Mesenchymal stem cell (in vitro differentiated cells and primary cell): ENCODE results near the gene ATF2.

ENCODE experiments used
- DNase-seq: peaks from one replicate; pipeline ENCODE4 v3.0.0-alpha.2; 2013
- H2AFZ ChIP-seq: one replicate; pipeline ENCODE4 v1.6.1; 2013; ENCODE audit warnings: low read depth, mild to moderate bottlenecking, control low read depth, inconsistent platforms, low read length, moderate library complexity
- H2AK5ac ChIP-seq: 2 replicates; pipeline ENCODE4 v1.6.1; 2013; ENCODE audit warnings: low read length, moderate library complexity, mild to moderate bottlenecking, inconsistent platforms; ENCODE audit not compliant: severe bottlenecking
- H2BK120ac ChIP-seq: one replicate; pipeline ENCODE4 v1.6.1; 2013; ENCODE audit warnings: low read depth, mild to moderate bottlenecking, inconsistent platforms, low read length, moderate library complexity
- H2BK12ac ChIP-seq, 2 experiments: one replicate each; pipeline ENCODE4 v1.6.1; 2013; ENCODE audit warnings: inconsistent platforms in 2 of 2, low read length in 2 of 2, mild to moderate bottlenecking in 2 of 2, moderate library complexity in 2 of 2, control low read depth in 1 of 2
- H2BK15ac ChIP-seq: one replicate; pipeline ENCODE4 v1.6.1; 2013; ENCODE audit warnings: mild to moderate bottlenecking, low read depth, inconsistent platforms; ENCODE audit not compliant: poor library complexity, severe bottlenecking
- H2BK5ac ChIP-seq: 2 replicates; pipeline ENCODE4 v1.6.1; 2013; ENCODE audit warnings: low read depth, mild to moderate bottlenecking, low read length, control low read depth, inconsistent platforms; ENCODE audit not compliant: poor library complexity, severe bottlenecking
- H3K14ac ChIP-seq, 2 experiments: one replicate each; pipeline ENCODE4 v1.6.1; 2013; ENCODE audit warnings: inconsistent platforms in 2 of 2, low read length in 2 of 2, control low read depth in 1 of 2, mild to moderate bottlenecking in 1 of 2, moderate library complexity in 1 of 2
- H3K18ac ChIP-seq, 2 experiments: one replicate each; pipeline ENCODE4 v1.6.1; 2013; ENCODE audit warnings: inconsistent platforms in 2 of 2, low read length in 2 of 2, control low read depth in 1 of 2, low read depth in 1 of 2, mild to moderate bottlenecking in 1 of 2
- H3K23ac ChIP-seq, 2 experiments: one replicate each; pipeline ENCODE4 v1.6.1; 2013; ENCODE audit warnings: inconsistent platforms in 2 of 2, low read length in 2 of 2, mild to moderate bottlenecking in 2 of 2, moderate library complexity in 2 of 2, control low read depth in 1 of 2
- H3K27ac ChIP-seq: 2 replicates; pipeline ENCODE4 v1.5.1; 2013; ENCODE audit warnings: mild to moderate bottlenecking, moderate library complexity, low read length, control low read depth, inconsistent platforms; ENCODE audit not compliant: poor library complexity, severe bottlenecking
- H3K27me3 ChIP-seq, 2 experiments: 2 replicates each; pipeline versions ENCODE4 v1.6.1 to v1.7.0; 2013; ENCODE audit warnings: low read length in 2 of 2, mild to moderate bottlenecking in 2 of 2, moderate library complexity in 2 of 2, control low read depth in 1 of 2, inconsistent platforms in 1 of 2; ENCODE audit not compliant: control insufficient read depth in 1 of 2, insufficient read depth in 1 of 2
- H3K36me3 ChIP-seq, 2 experiments: 2 replicates each; pipeline versions ENCODE4 v1.6.1 to v1.7.0; 2013; ENCODE audit warnings: low read length in 2 of 2, control low read depth in 1 of 2, inconsistent platforms in 1 of 2, low read depth in 1 of 2, mild to moderate bottlenecking in 1 of 2; ENCODE audit not compliant: insufficient read depth in 2 of 2, control insufficient read depth in 1 of 2
- H3K4ac ChIP-seq, 2 experiments: one replicate each; pipeline ENCODE4 v1.6.1; 2013; ENCODE audit warnings: inconsistent platforms in 2 of 2, low read length in 2 of 2, mild to moderate bottlenecking in 2 of 2, moderate library complexity in 2 of 2, control low read depth in 1 of 2, low read depth in 1 of 2
- H3K4me1 ChIP-seq: 2 replicates; pipeline ENCODE4 v1.6.1; 2013; ENCODE audit warnings: low read depth, low read length, control low read depth; ENCODE audit not compliant: control insufficient read depth, insufficient read depth
- H3K4me2 ChIP-seq: 2 replicates; pipeline ENCODE4 v1.6.1; 2013; ENCODE audit warnings: low read length, mild to moderate bottlenecking, inconsistent platforms; ENCODE audit not compliant: poor library complexity, severe bottlenecking
- H3K4me3 ChIP-seq, 2 experiments: 2 replicates each; pipeline versions ENCODE4 v1.5.1 to v1.7.0; 2013; ENCODE audit warnings: low read length in 2 of 2, mild to moderate bottlenecking in 2 of 2, control low read depth in 1 of 2, low read depth in 1 of 2; ENCODE audit not compliant: insufficient read depth in 1 of 2
- H3K79me1 ChIP-seq: replicated peaks from 2 replicates; pipeline ENCODE4 v1.6.1; 2013; ENCODE audit warnings: mild to moderate bottlenecking, control low read depth, low read length, inconsistent platforms; ENCODE audit not compliant: poor library complexity, severe bottlenecking
- H3K9ac ChIP-seq: 2 replicates; pipeline ENCODE4 v1.7.0; 2013; ENCODE audit warnings: mild to moderate bottlenecking, low read length, moderate library complexity
- H3K9me3 ChIP-seq: 2 replicates; pipeline ENCODE4 v1.7.0; 2013; ENCODE audit warnings: mild to moderate bottlenecking, low read length; ENCODE audit not compliant: control insufficient read depth
- H4K8ac ChIP-seq: one replicate; pipeline ENCODE4 v1.6.1; 2013; ENCODE audit warnings: inconsistent platforms, mild to moderate bottlenecking, low read length, moderate library complexity
- H4K91ac ChIP-seq: one replicate; pipeline ENCODE4 v1.6.1; 2013; ENCODE audit warnings: mild to moderate bottlenecking, low read length, inconsistent platforms
- WGBS: methylation state at CpG from one replicate; pipeline ENCODE4 v1.1.7; 2013; ENCODE audit warnings: mixed read lengths; 5-methylcytosine and 5-hydroxymethylcytosine counted together

The ATF2 gene

GRCh38 chr2:175030380-175031271 is 137.4 kb downstream of the ATF2 start:
- H3K23ac ChIP-seq, result no peak overlapping the region
- H3K36me3 ChIP-seq, result no peaks in the 10 kb centered on the region
- no peaks in the 10 kb centered on the region for H3K27me3 ChIP-seq
- no peak overlapping the region for H2AK5ac ChIP-seq
- peak overlapping the region in 1 of 2 experiments; percentile 47 for H2BK12ac ChIP-seq
- no peak overlapping the region for H3K4me2 ChIP-seq
- 28% methylated on average over 5 of the region's 5 CpGs for WGBS
- no peak overlapping the region for H2BK15ac ChIP-seq
- no peak overlapping the region for H2AFZ ChIP-seq
- H4K91ac ChIP-seq, result no peak overlapping the region
- no peaks in the 10 kb centered on the region for H3K9me3 ChIP-seq
- H4K8ac ChIP-seq, result peak overlapping the region; percentile 15
- H3K4ac ChIP-seq, result peak overlapping the region in 1 of 2 experiments; percentile 61
- peak overlapping the region; percentile 35 to 90 for H3K18ac ChIP-seq
- no peak overlapping the region for H2BK120ac ChIP-seq
- no peaks in the 10 kb centered on the region for H3K4me1 ChIP-seq
- no peak overlapping the region for H3K27ac ChIP-seq
- H2BK5ac ChIP-seq, result no peak overlapping the region
- DNase-seq, result peak; percentile 84
- no peak overlapping the region for H3K4me3 ChIP-seq
- no peak overlapping the region for H3K14ac ChIP-seq
- H3K9ac ChIP-seq, result no peak overlapping the region
- H3K79me1 ChIP-seq, result no peaks in the 10 kb centered on the region

DNA sequence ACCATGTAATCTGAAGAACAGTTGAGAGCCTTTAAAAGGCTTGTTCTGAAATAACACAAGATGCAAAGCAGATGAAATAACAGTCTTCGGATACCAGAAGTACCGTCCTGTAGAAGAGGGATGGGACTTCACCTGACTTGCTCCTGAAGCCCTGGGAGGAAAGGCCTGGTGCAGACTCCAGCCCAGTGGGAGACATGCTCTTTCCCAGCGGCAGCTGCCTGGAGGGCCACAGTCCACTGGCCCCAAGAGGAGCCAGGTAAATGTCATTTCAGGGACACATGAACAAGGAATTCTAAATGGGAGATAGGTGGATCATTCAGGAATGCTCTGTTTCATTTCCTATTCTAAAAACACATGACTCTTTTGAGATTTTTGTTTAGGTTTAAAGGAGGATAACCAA is 140.2 kb downstream of the ATF2 start:
- Histone ChIP-seq H2AK5ac (no peak overlapping the region), H3K4me3 (no peak overlapping the region), H2BK120ac (no peak overlapping the region), H3K14ac (no peak overlapping the region), H3K4me1 (no peaks in the 10 kb centered on the region), H2BK5ac (no peak overlapping the region), H2BK15ac (no peak overlapping the region), H2BK12ac (peak overlapping the region; percentile 46 to 62), H3K4ac (peak overlapping the region in 1 of 2 experiments; percentile 28), H3K36me3 (no peaks in the 10 kb centered on the region), H4K8ac (peak overlapping the region; percentile 45), H3K4me2 (no peak overlapping the region), H3K9ac (no peak overlapping the region), H2AFZ (no peak overlapping the region), H3K27me3 (no peaks in the 10 kb centered on the region), H4K91ac (peak overlapping the region; percentile 93), H3K27ac (no peak overlapping the region), H3K18ac (peak overlapping the region; percentile 75 to 86), H3K9me3 (no peaks in the 10 kb centered on the region), H3K79me1 (no peaks in the 10 kb centered on the region), H3K23ac (no peak overlapping the region)
- no peak for DNase-seq
- WGBS, result 90% methylated on average over 3 of the region's 3 CpGs

DNA sequence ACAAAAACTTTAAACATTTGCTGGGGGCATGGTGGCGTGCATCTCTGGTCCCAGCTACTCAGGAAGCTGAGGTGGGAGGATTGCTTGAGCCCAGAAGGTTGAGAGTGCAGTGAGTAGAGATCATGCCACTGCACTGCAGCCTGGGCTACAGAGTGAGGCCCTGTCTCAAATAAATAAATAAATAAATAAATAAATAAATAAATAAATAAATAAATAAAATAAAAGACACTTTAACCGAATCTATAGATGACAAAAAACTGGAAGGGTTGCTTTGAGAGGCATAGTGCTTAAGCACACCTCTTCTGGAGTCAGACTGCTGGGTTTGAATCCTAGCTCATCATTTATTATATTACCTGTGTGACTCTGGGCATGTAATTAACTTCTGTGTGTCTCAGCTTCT is 141.6 kb downstream of the ATF2 start:
- no peaks in the 10 kb centered on the region for H3K36me3 ChIP-seq
- H4K91ac ChIP-seq, result no peak overlapping the region
- no peaks in the 10 kb centered on the region for H3K4me1 ChIP-seq
- no peak overlapping the region for H2BK15ac ChIP-seq
- H3K9me3 ChIP-seq, result no peaks in the 10 kb centered on the region
- H3K18ac ChIP-seq, result no peak overlapping the region
- H3K9ac ChIP-seq, result no peak overlapping the region
- H2BK5ac ChIP-seq, result no peak overlapping the region
- H2AK5ac ChIP-seq, result no peak overlapping the region
- H3K4me2 ChIP-seq, result no peak overlapping the region
- no peak overlapping the region for H2AFZ ChIP-seq
- H3K79me1 ChIP-seq, result no peaks in the 10 kb centered on the region
- 94% methylated on average over 2 of the region's 2 CpGs for WGBS
- H3K27me3 ChIP-seq, result no peaks in the 10 kb centered on the region
- no peak overlapping the region for H3K27ac ChIP-seq
- no peak overlapping the region for H3K4me3 ChIP-seq
- no peak for DNase-seq
- no peak overlapping the region for H2BK120ac ChIP-seq
- no peak overlapping the region for H3K4ac ChIP-seq
- no peak overlapping the region for H2BK12ac ChIP-seq
- no peak overlapping the region for H3K23ac ChIP-seq
- H3K14ac ChIP-seq, result no peak overlapping the region
- no peak overlapping the region for H4K8ac ChIP-seq

GRCh38 chr2:175025946-175026345 is 142.1 kb downstream of the ATF2 start:
- no peaks in the 10 kb centered on the region for H3K27me3 ChIP-seq
- H2BK12ac ChIP-seq, result no peak overlapping the region
- WGBS, result 79% methylated on average over 1 of the region's 1 CpG
- H3K4me3 ChIP-seq, result no peak overlapping the region
- H4K8ac ChIP-seq, result no peak overlapping the region
- no peak overlapping the region for H3K14ac ChIP-seq
- no peak overlapping the region for H2AFZ ChIP-seq
- no peak overlapping the region for H2AK5ac ChIP-seq
- no peak overlapping the region for H3K4me2 ChIP-seq
- H2BK15ac ChIP-seq, result no peak overlapping the region
- H3K18ac ChIP-seq, result no peak overlapping the region
- no peak overlapping the region for H3K9ac ChIP-seq
- no peak overlapping the region for H3K23ac ChIP-seq
- DNase-seq, result no peak
- H3K79me1 ChIP-seq, result no peaks in the 10 kb centered on the region
- H3K4me1 ChIP-seq, result no peaks in the 10 kb centered on the region
- H2BK120ac ChIP-seq, result no peak overlapping the region
- H3K9me3 ChIP-seq, result no peaks in the 10 kb centered on the region
- no peak overlapping the region for H4K91ac ChIP-seq
- no peak overlapping the region for H3K27ac ChIP-seq
- no peak overlapping the region for H3K4ac ChIP-seq
- no peaks in the 10 kb centered on the region for H3K36me3 ChIP-seq
- no peak overlapping the region for H2BK5ac ChIP-seq
